ENCODE measurements around the gene TMEM132E.

The TMEM132E gene

DNA sequence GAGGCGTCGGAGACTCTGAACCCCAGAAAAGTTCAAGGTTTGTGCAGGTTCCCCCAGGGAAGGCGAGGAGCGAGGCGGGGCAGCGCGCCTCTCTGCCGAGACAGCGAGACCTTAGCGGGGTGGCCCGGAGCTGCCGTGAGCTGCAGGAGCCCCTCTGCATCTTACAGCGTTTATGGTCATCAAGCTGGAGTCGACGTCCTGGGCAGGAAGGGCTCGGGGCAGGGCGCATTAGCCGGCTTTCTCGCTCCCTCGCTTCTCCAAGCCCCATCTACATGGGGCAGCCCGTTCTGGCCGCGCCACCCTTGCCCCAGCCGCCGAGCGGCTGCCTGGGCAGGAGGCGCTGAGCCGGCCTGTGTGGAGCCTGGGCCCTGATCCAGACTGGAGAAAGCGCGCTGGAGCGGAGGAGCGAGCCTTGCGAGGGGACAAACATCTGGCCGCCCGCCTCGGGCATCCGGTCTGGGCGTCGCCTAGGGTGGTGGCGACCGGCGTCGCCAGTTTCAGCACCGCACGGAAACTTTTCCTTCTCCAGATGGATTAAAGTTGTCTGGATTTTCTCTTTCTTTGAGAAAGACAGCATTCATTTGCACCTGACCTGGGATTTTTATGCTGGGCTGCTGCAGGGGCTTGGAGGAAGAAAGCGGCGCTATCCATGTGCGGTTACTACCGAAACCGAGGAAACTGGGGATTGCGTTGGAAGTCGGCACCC, 750 bp downstream of the TMEM132E start:
- no peak for DNase-seq
- no peaks in the 10 kb centered on the region for H3K36me3 ChIP-seq
- peaks cover 0 to 98% of the 10 kb centered on the region in 2 donors for H3K27me3 ChIP-seq
- intact Hi-C loops (cut with DNase I; ENCODE audit: low total_unique reads) = no loop called here
- peaks cover 0 to 39% (median 35%) of the 10 kb centered on the region in 4 donors for H3K4me1 ChIP-seq
- no peak overlapping the region for H3K27ac ChIP-seq
- H3K4me3 ChIP-seq = peak overlapping the region; percentile 49 to 70
- no peaks in the 10 kb centered on the region for H3K9me3 ChIP-seq
- TF ChIP-seq, protein P1, sequence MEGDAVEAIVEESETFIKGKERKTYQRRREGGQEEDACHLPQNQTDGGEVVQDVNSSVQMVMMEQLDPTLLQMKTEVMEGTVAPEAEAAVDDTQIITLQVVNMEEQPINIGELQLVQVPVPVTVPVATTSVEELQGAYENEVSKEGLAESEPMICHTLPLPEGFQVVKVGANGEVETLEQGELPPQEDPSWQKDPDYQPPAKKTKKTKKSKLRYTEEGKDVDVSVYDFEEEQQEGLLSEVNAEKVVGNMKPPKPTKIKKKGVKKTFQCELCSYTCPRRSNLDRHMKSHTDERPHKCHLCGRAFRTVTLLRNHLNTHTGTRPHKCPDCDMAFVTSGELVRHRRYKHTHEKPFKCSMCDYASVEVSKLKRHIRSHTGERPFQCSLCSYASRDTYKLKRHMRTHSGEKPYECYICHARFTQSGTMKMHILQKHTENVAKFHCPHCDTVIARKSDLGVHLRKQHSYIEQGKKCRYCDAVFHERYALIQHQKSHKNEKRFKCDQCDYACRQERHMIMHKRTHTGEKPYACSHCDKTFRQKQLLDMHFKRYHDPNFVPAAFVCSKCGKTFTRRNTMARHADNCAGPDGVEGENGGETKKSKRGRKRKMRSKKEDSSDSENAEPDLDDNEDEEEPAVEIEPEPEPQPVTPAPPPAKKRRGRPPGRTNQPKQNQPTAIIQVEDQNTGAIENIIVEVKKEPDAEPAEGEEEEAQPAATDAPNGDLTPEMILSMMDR (IDR thresholded peaks at IDR 0.05) = no peak

GRCh38 chr17:34580685-34581445, 1.5 kb downstream of the TMEM132E start:
- peaks cover 0 to 95% of the 10 kb centered on the region in 2 donors for H3K27me3 ChIP-seq

DNA sequence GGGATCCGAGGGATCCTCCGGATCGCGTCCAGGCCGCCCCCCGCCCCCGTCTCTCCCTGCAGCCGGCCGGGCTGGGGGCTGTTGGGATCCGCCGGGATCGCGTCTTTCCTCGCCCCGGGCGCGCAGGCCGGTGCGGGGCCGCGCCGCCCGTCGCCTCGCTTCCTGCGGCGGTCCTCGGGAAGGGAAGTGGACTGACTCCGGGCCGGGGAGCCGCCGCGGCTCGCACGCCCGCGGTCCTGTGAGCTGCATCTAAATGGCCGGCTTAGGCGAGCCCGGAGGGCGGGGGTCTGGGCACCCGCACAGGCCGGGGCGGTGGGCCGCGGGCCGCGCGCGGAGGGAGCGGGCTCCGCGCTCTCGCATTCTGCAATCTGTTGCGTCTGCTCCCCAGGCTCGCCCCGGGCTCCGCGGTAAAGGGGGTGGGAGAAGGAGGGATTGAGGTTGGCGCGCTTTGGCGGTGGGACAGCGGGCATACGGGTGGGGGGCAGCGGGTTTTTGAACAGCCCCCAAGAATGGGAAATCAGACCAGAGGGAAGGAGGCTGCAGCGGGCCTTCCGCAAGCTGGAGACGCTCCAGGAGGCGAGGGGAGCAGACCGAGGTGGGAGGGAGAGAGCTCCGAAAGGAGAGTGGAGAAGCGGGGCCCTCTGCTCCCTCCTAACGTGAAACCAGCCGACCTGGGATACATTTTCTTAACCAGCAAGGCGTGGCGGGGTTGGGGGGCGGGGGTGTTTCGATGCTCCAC, 2.2 kb downstream of the TMEM132E start:
- H3K9me3 ChIP-seq = no peaks in the 10 kb centered on the region
- intact Hi-C loops (cut with DNase I; ENCODE audit: low total_unique reads) = no loop called here
- DNase-seq = no peak
- TF ChIP-seq, protein P1 (IDR thresholded peaks at IDR 0.05) = no peak
- H3K4me3 ChIP-seq = peak overlapping the region; percentile 49 to 70
- H3K36me3 ChIP-seq = no peaks in the 10 kb centered on the region
- H3K4me1 ChIP-seq = peaks cover 0 to 39% (median 35%) of the 10 kb centered on the region in 4 donors
- no peak overlapping the region for H3K27ac ChIP-seq
- H3K27me3 ChIP-seq = peaks cover 0 to 87% of the 10 kb centered on the region in 2 donors

More at GRCh38 chr17:34580685-34581445, 1.5 kb downstream of the TMEM132E start:
- DNase-seq = no peak
- Histone ChIP-seq H3K4me3 (peak overlapping the region; percentile 49 to 70), H3K4me1 (peaks cover 0 to 39% (median 35%) of the 10 kb centered on the region in 4 donors), H3K9me3 (no peaks in the 10 kb centered on the region), H3K36me3 (no peaks in the 10 kb centered on the region), H3K27ac (no peak overlapping the region)
- TF ChIP-seq, protein P1 (IDR thresholded peaks at IDR 0.05) = no peak
- intact Hi-C loops (cut with DNase I; ENCODE audit: low total_unique reads) = no loop called here

GRCh38 chr17:34582185-34582900, 3.0 kb downstream of the TMEM132E start:
- TF ChIP-seq, protein P1 (IDR thresholded peaks at IDR 0.05) = no peak
- no peak for DNase-seq
- Histone ChIP-seq H3K27ac (no peak overlapping the region), H3K4me3 (no peak overlapping the region), H3K27me3 (peaks cover 0 to 84% of the 10 kb centered on the region in 2 donors), H3K4me1 (peaks cover 0 to 39% (median 35%) of the 10 kb centered on the region in 4 donors), H3K9me3 (no peaks in the 10 kb centered on the region), H3K36me3 (no peaks in the 10 kb centered on the region)
- intact Hi-C loops (cut with DNase I; ENCODE audit: low total_unique reads) = no loop called here

- H3K9me3 ChIP-seq = no peaks in the 10 kb centered on the region
- H3K27me3 ChIP-seq = peaks cover 0 to 84% of the 10 kb centered on the region in 2 donors
- H3K27ac ChIP-seq = no peak overlapping the region
- no peak overlapping the region for H3K4me3 ChIP-seq
- intact Hi-C loops (cut with DNase I; ENCODE audit: low total_unique reads) = no loop called here
- DNase-seq = no peak
- H3K4me1 ChIP-seq = peaks cover 0 to 39% (median 35%) of the 10 kb centered on the region in 4 donors
- no peaks in the 10 kb centered on the region for H3K36me3 ChIP-seq
- TF ChIP-seq, protein P1 (IDR thresholded peaks at IDR 0.05) = no peak
These were observed 3.5 kb downstream of the TMEM132E start for GRCh38 chr17:34582901-34583245.
